GDM1 (cell line): Measurements from ENCODE around the gene USP12.
"Not testable (repeated sequence)": the region's sequence is repeated elsewhere in the genome, so short reads cannot be mapped to it uniquely, and the experiment has no call there.

ENCODE experiments used
- DNase-seq: peaks from one replicate; lab custom pipeline; 2025; lab: John Stamatoyannopoulos, UW

USP12 gene

GRCh38 chr13:27123445-27123844 lies 48.2 kb downstream of the USP12 start:
- DNase-seq, result not testable (repeated sequence)

- DNase-seq, result no peak
Observed at GRCh38 chr13:27122036-27122435, 49.6 kb downstream of the USP12 start.

GRCh38 chr13:27120811-27121210 lies 50.8 kb downstream of the USP12 start:
- no peak for DNase-seq

- no peak for DNase-seq
Observed at GRCh38 chr13:27120011-27120410, 51.6 kb downstream of the USP12 start.

GRCh38 chr13:27118428-27119054 lies 53.1 kb downstream of the USP12 start:
- no peak for DNase-seq

- DNase-seq, result no peak
Observed at GRCh38 chr13:27117952-27118351, 53.7 kb downstream of the USP12 start.

- no peak for DNase-seq
Observed at GRCh38 chr13:27117158-27117557, 54.5 kb downstream of the USP12 start.

GRCh38 chr13:27113436-27113835 lies 58.2 kb downstream of the USP12 start:
- DNase-seq, result no peak

- no peak for DNase-seq
Observed at GRCh38 chr13:27112006-27112405, 59.6 kb downstream of the USP12 start.

- DNase-seq, result no peak
Observed at GRCh38 chr13:27110056-27110746, 61.4 kb downstream of the USP12 start.

- DNase-seq, result no peak
Observed at GRCh38 chr13:27106144-27106543, 65.5 kb downstream of the USP12 start.

- no peak for DNase-seq
Observed at GRCh38 chr13:27104606-27105005, 67.0 kb downstream of the USP12 start.

- no peak for DNase-seq
Observed at GRCh38 chr13:27101847-27102246, 69.8 kb downstream of the USP12 start.

GRCh38 chr13:27101289-27101688 lies 70.3 kb downstream of the USP12 start:
- no peak for DNase-seq

GRCh38 chr13:27097691-27098090 lies 73.9 kb downstream of the USP12 start:
- DNase-seq, result no peak

- DNase-seq, result no peak
Observed at GRCh38 chr13:27091451-27091850, 80.2 kb downstream of the USP12 start.

GRCh38 chr13:27088619-27089018 lies 83.0 kb downstream of the USP12 start:
- DNase-seq, result no peak

GRCh38 chr13:27086599-27087265 lies 84.9 kb downstream of the USP12 start:
- no peak for DNase-seq

GRCh38 chr13:27083183-27083582 lies 88.4 kb downstream of the USP12 start:
- no peak for DNase-seq

- no peak for DNase-seq
Observed at GRCh38 chr13:27081893-27082679, 89.5 kb downstream of the USP12 start.

GRCh38 chr13:27080018-27080948 lies 91.3 kb downstream of the USP12 start:
- DNase-seq, result no peak
